Caco-2 (cell line): Measurements from ENCODE around the gene SRRM2. TPM values are rescaled to one million over a fixed set of nuclear protein-coding genes. Genes with fewer than 3 reads are reported as not detected.

Source experiments
- BruUV-seq: library from RNA; stranded (reverse); fragments of 400-500 nt; replicated peaks from 2 replicates; lab custom pipeline; 2021; lab: Mats Ljungman, UMichigan
- CTCF ChIA-PET: fragments of 300-600 bp; sonication (Branson Sonifier 250); formaldehyde crosslinking; loops from one replicate; lab custom pipeline; 2022; ENCODE audit warnings: antibody characterized with exemption; lab: Charles Lee
- POLR2A ChIA-PET: fragments of 300-600 bp; sonication (Branson Sonifier 250); formaldehyde crosslinking; loops from one replicate; lab custom pipeline; 2022; ENCODE audit warnings: antibody characterized with exemption; lab: Charles Lee
- DNase-seq, 2 experiments: peaks; one replicate each; pipeline versions ENCODE4 v3.0.0 to v3.0.0-alpha.2; 2020 to 2022
- H3K27me3 ChIP-seq: replicated peaks from 2 replicates; pipeline ENCODE4 v1.6.0; 2011; ENCODE audit warnings: low read length; ENCODE audit not compliant: control insufficient read depth, insufficient read depth
- H3K36me3 ChIP-seq: 2 replicates; pipeline ENCODE4 v1.5.1; 2011; ENCODE audit warnings: low read length; ENCODE audit not compliant: control insufficient read depth, insufficient read depth
- H3K4me1 ChIP-seq: fragments of 250-450 bp; sonication (Bioruptor Pico); 2 replicates; pipeline ENCODE4 v1.5.1; 2020; ENCODE audit warnings: mild to moderate bottlenecking
- H3K4me3 ChIP-seq: 2 replicates; pipeline ENCODE4 v1.5.1; 2011; ENCODE audit warnings: low read depth, mild to moderate bottlenecking, control low read depth, low read length
- H3K9me3 ChIP-seq: fragments of 250-450 bp; sonication (Bioruptor Pico); 2 replicates; pipeline ENCODE4 v1.5.1; 2020; ENCODE audit warnings: mild to moderate bottlenecking, moderate library complexity
- H3K27ac Mint-ChIP-seq: one replicate; pipeline ENCODE4 v1.8.0; 2022; ENCODE audit warnings: mixed read lengths; ENCODE audit not compliant: unreplicated experiment
- H3K27me3 Mint-ChIP-seq: one replicate; pipeline ENCODE4 v1.8.0; 2022; ENCODE audit warnings: mixed read lengths; ENCODE audit not compliant: insufficient read depth, unreplicated experiment
- H3K36me3 Mint-ChIP-seq: one replicate; pipeline ENCODE4 v1.8.0; 2022; ENCODE audit warnings: mild to moderate bottlenecking, mixed read lengths; ENCODE audit not compliant: insufficient read depth, unreplicated experiment
- H3K4me1 Mint-ChIP-seq: one replicate; pipeline ENCODE4 v1.8.0; 2022; ENCODE audit warnings: low read depth, mixed read lengths; ENCODE audit not compliant: unreplicated experiment
- H3K4me3 Mint-ChIP-seq: one replicate; pipeline ENCODE4 v1.8.0; 2022; ENCODE audit warnings: mild to moderate bottlenecking, moderate library complexity, mixed read lengths; ENCODE audit not compliant: unreplicated experiment
- H3K9me3 Mint-ChIP-seq: one replicate; pipeline ENCODE4 v1.8.0; 2022; ENCODE audit warnings: mixed read lengths; ENCODE audit not compliant: unreplicated experiment
- CTCF ChIP-seq, 2 experiments: fragments of 200-600 bp in 1 of 2; IDR thresholded peaks; 1 replicate in 1 of 2; 2 replicates in 1 of 2; pipeline versions ENCODE4 v1.5.1 to v1.8.0; 2011 to 2022; ENCODE audit warnings: antibody characterized with exemption in 1 of 2, control low read depth in 1 of 2, inconsistent platforms in 1 of 2, low read depth in 1 of 2, low read length in 1 of 2, mild to moderate bottlenecking in 1 of 2, moderate library complexity in 1 of 2; ENCODE audit not compliant: insufficient read depth in 1 of 2, severe bottlenecking in 1 of 2, unreplicated experiment in 1 of 2
- intact Hi-C: fragments of 100-400 bp; cut with micrococcal nuclease; formaldehyde crosslinking; loops from one replicate; pipeline ENCODE4 v1.10.0; 2022; ENCODE audit not compliant: unreplicated experiment
- total RNA-seq: library from RNA; stranded (reverse); gene quantifications from 2 replicates; pipeline ENCODE4 v1.2.3, GENCODE V29; 2022

SRRM2 gene
- total RNA-seq, 1 experiment from 2014 or later: 332 TPM

GRCh38 chr16:2745961-2746360 lies 6.5 kb upstream of the SRRM2 start:
- Histone ChIP-seq H3K4me1 (no peaks in the 10 kb centered on the region), H3K27me3 (no peaks in the 10 kb centered on the region), H3K9me3 (no peaks in the 10 kb centered on the region), H3K36me3 (no peaks in the 10 kb centered on the region; the same call in 1 of the 2 replicates), H3K4me3 (no peak overlapping the region)
- intact Hi-C loops: no loop called here
- Mint-ChIP-seq H3K36me3 (peaks cover 2% of the 10 kb centered on the region), H3K4me3 (no peak overlapping the region), H3K9me3 (no peaks in the 10 kb centered on the region), H3K27me3 (no peaks in the 10 kb centered on the region), H3K4me1 (no peaks in the 10 kb centered on the region), H3K27ac (no peak overlapping the region)
- CTCF ChIA-PET: interaction anchor here (0.9 kb wide), 1 partner anchor 112 kb away, joined by 4 read pairs; the partner anchor contains the start of gene PRSS22
- DNase-seq: no peak
- POLR2A ChIA-PET: no interaction called here
- TF ChIP-seq CTCF (IDR thresholded peaks at IDR 0.05; ENCODE audit: insufficient read depth in 1 of 2, low read depth in 1 of 2, low read length in 1 of 2, severe bottlenecking in 1 of 2, unreplicated experiment in 1 of 2): no peak
- BruUV-seq: no TSS peak

DNA sequence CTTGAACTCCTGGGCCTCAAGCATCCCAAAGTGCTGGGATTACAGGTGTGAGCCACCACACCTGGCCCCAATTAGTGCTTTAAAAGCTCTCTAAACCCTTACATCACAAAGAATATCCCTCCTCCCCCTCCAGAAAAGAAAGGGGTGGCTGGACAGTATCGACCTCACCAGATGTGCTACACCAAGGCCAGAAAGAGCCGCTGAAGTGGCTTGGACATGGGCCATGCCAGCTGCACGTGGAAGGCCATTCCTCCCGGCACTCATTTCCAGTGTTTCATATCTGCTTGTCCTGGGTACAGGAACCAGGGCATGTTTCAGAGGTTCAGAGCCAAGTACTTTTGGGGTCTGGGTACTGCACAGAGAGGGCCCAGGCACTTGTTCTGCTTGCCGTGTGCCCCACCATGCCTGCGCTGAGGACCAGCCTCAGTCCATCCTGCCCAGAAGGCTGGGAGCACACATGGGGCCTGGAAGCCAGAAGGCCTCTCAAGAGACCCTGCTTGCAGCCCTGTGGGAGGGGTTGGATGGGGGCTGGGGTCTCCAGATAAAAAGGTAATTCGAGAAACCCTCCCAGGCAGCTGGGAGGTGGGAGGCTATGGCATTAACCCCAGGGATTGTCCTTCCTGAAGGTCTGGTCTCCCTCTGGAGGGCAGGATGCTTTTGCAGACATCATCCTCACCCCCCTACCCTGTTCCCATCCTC lies 3.5 kb upstream of the SRRM2 start:
- ChIA-PET CTCF (no interaction called here), POLR2A (no interaction called here)
- TF ChIP-seq CTCF (IDR thresholded peaks at IDR 0.05; ENCODE audit: insufficient read depth in 1 of 2, low read depth in 1 of 2, low read length in 1 of 2, severe bottlenecking in 1 of 2, unreplicated experiment in 1 of 2): no peak
- intact Hi-C loops: no loop called here
- Mint-ChIP-seq H3K27me3 (no peaks in the 10 kb centered on the region), H3K36me3 (peaks cover 30% of the 10 kb centered on the region), H3K27ac (no peak overlapping the region), H3K4me3 (no peak overlapping the region), H3K4me1 (peaks cover under 1% of the 10 kb centered on the region), H3K9me3 (no peaks in the 10 kb centered on the region)
- H3K36me3 ChIP-seq: no peaks in the 10 kb centered on the region; the same call in 1 of the 2 replicates
- BruUV-seq: no TSS peak
- H3K4me1 ChIP-seq: no peaks in the 10 kb centered on the region
- DNase-seq: no peak
- H3K27me3 ChIP-seq: no peaks in the 10 kb centered on the region
- no peak overlapping the region for H3K4me3 ChIP-seq
- no peaks in the 10 kb centered on the region for H3K9me3 ChIP-seq

DNA sequence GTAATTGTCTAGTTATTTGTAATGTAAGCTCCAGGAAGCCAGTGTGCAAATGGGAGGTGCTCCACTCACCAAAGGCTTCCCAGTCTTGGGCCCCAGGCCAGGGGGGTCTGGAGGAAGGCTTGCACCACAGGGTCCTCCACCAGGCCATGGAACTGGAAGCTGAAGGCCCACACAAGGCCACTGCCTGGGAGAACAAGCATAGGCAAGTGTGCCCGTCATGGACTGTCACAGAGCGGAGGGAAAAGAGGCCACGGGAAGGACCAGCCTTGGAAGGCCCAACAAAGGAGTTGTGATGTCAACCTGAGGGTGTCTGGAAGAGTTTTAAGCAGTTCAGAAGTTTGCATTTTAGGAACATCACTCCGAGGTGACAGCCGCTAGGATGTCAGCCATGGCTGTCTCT lies 3.0 kb upstream of the SRRM2 start:
- H3K4me1 ChIP-seq: peaks cover 2% of the 10 kb centered on the region; the same call in 1 of the 2 replicates
- no peaks in the 10 kb centered on the region for H3K9me3 ChIP-seq
- H3K27me3 Mint-ChIP-seq: no peaks in the 10 kb centered on the region
- BruUV-seq: no TSS peak
- H3K4me3 Mint-ChIP-seq: peak overlapping the region; percentile 35
- no peaks in the 10 kb centered on the region for H3K27me3 ChIP-seq
- H3K36me3 Mint-ChIP-seq: peaks cover 36% of the 10 kb centered on the region
- H3K27ac Mint-ChIP-seq: no peak overlapping the region
- no peak for DNase-seq
- POLR2A ChIA-PET: no interaction called here
- intact Hi-C loops: no loop called here
- CTCF ChIA-PET: no interaction called here
- H3K36me3 ChIP-seq: no peaks in the 10 kb centered on the region; the same call in 1 of the 2 replicates
- peaks cover 6% of the 10 kb centered on the region for H3K4me1 Mint-ChIP-seq
- H3K9me3 Mint-ChIP-seq: no peaks in the 10 kb centered on the region
- no peak for TF ChIP-seq CTCF (IDR thresholded peaks at IDR 0.05; ENCODE audit: insufficient read depth in 1 of 2, low read depth in 1 of 2, low read length in 1 of 2, severe bottlenecking in 1 of 2, unreplicated experiment in 1 of 2)
- H3K4me3 ChIP-seq: no peak overlapping the region
